Measurements from ENCODE around the gene SP2. TPM values are rescaled to one million over a fixed set of nuclear protein-coding genes. Genes with fewer than 3 reads are reported as not detected.
A peak's percentile ranks its signal among the peaks of the same experiment; 100 is the strongest.

The SP2 gene
- total and polyA plus RNA-seq, 2 of the 8 experiments (the other 6 are each of a cell fraction or from before 2014, with no cell fraction given) = 5.6 to 13.8 TPM

DNA sequence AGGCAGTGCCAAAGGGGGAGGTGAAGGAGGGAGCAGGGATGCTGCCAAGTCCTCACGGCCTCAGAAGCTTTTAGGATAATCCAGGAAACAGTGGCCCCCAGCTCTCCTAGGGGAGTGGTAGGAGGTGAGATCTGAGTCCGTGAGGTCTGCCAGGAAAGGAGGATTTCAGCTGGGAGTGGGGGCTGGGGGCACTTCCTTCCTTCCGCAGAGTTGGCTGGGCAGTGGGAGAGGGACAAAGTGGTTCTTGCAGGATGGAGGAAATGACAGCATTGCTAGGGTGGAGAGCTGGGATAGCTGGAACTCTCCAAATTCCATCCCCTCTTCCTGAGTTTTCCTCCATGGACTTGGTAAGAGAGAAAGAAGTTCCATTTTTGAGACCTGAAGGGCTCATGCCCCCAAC lies 40.3 kb upstream of the SP2 start:
- Histone ChIP-seq H4K5ac (ENCODE audit: insufficient read length, low read depth, low read length) (no peak overlapping the region), H3K9ac (replicated peaks in 1 of 4; ENCODE audit: extremely low read depth in 1 of 4, low read depth in 3 of 4, low read length in 3 of 4) (no peak overlapping the region), H3K4ac (replicated peaks; ENCODE audit: insufficient read length, low read depth, low read length) (no peak overlapping the region), H3K79me2 (ENCODE audit: control insufficient read depth in 1 of 2, insufficient read depth in 2 of 2, low read length in 2 of 2) (no peaks in the 10 kb centered on the region), H3K18ac (ENCODE audit: extremely low read depth, low read length) (no peak overlapping the region), H3K27me3 (replicated peaks in 1 of 4; ENCODE audit: control insufficient read depth in 3 of 4, extremely low read depth in 1 of 4, insufficient read depth in 3 of 4, low read length in 3 of 4) (peaks cover 18 to 50% (median 48%) of the 10 kb centered on the region in 4 experiments), H3K14ac (ENCODE audit: insufficient read length) (no peak overlapping the region), H3K79me1 (ENCODE audit: low read depth, low read length) (no peaks in the 10 kb centered on the region), H3K4me1 (replicated peaks in 1 of 4; ENCODE audit: control insufficient read depth in 3 of 4, insufficient read depth in 4 of 4, low read length in 3 of 4) (peaks cover 4 to 9% (median 7%) of the 10 kb centered on the region in 4 experiments; a peak in 5 of 7 replicates), H2BK15ac (ENCODE audit: low read length) (no peak overlapping the region), H2BK5ac (ENCODE audit: low read depth, low read length) (no peak overlapping the region), H4K20me1 (replicated peaks in 1 of 2; ENCODE audit: control insufficient read depth in 1 of 2, insufficient read depth in 2 of 2, low read length in 2 of 2) (no peaks in the 10 kb centered on the region), H3K4me2 (ENCODE audit: insufficient read depth in 1 of 2, low read depth in 2 of 2, low read length in 2 of 2) (no peak overlapping the region), H2BK120ac (replicated peaks; ENCODE audit: low read depth, low read length) (no peak overlapping the region), H2BK20ac (ENCODE audit: low read length) (no peak overlapping the region), H4K91ac (replicated peaks; ENCODE audit: insufficient read length, low read length) (no peak overlapping the region), H3K56ac (replicated peaks; ENCODE audit: insufficient read length, low read depth, low read length) (no peak overlapping the region), H2AFZ (ENCODE audit: low read length) (no peak overlapping the region), H3K27ac (ENCODE audit: low read depth, low read length) (no peak overlapping the region), H3K23ac (ENCODE audit: insufficient read length) (no peak overlapping the region), H4K8ac (ENCODE audit: extremely low read depth, insufficient read depth, low read length) (0 out of 2 replicates have a peak overlapping the region, but pooled peaks have one; percentile 5), H3K36me3 (ENCODE audit: control insufficient read depth in 2 of 4, insufficient read depth in 4 of 4, low read length in 3 of 4) (no peaks in the 10 kb centered on the region), H3K4me3 (ENCODE audit: extremely low read depth in 1 of 4, insufficient read depth in 2 of 4, low read depth in 3 of 4, low read length in 4 of 4) (no peak overlapping the region), H3K23me2 (ENCODE audit: low read depth, low read length) (peaks cover 11% of the 10 kb centered on the region), H3K9me3 (ENCODE audit: insufficient read depth in 2 of 2, low read depth in 1 of 2, low read length in 1 of 2) (no peaks in the 10 kb centered on the region), H2BK12ac (ENCODE audit: low read depth, low read length) (peak overlapping the region; percentile 20; the same call in 1 of the 2 replicates), H2AK5ac (ENCODE audit: low read depth, low read length) (no peak overlapping the region)
- ChIA-PET CTCF (ENCODE audit: partially characterized antibody) (interaction anchor here (1.6 to 33.0 kb wide), 6 partner anchors 9 to 171 kb away, joined by 3 to 1206 read pairs (median 133); partner anchors contain the start of genes SCRN2, SP2 and SP6), POLR2A (ENCODE audit: partially characterized antibody) (interaction anchor here (1.1 to 2.3 kb wide), 6 partner anchors 9 to 144 kb away, joined by 3 to 7 read pairs (median 4); partner anchors contain the start of gene SP2)
- no peak for FAIRE-seq
- WGBS, 2 experiments (ENCODE audit: extremely low coverage in 1 of 2, insufficient coverage in 1 of 2, insufficient read length in 1 of 2, insufficient replicate concordance in 2 of 2, low coverage in 1 of 2, low lambda C conversion rate in 2 of 2, missing lambda C conversion rate in 1 of 2) = 65% methylated on average over 3 of the region's 3 CpGs; no CpG with 5 or more reads in 1 of the 2 experiments
- no peak for DNase-seq (ENCODE audit: low read depth in 1 of 2, low spot score in 2 of 2)
- TF ChIP-seq TEAD4 (IDR thresholded peaks at IDR 0.05; ENCODE audit: low read depth, low read length) (no peak), CREB1 (IDR thresholded peaks at IDR 0.05) (no peak), MAFK (IDR thresholded peaks at IDR 0.05; ENCODE audit: low read depth, low read length) (no peak), SP4 (IDR thresholded peaks at IDR 0.05; ENCODE audit: low read length) (no peak), SP1 (IDR thresholded peaks at IDR 0.05; ENCODE audit: low read depth, low read length) (no peak), PHF8 (conservative IDR thresholded peaks at IDR 0.05; ENCODE audit: low read depth, low read length) (no peak), EZH2 (IDR thresholded peaks at IDR 0.05; ENCODE audit: low read depth, low read length, severe bottlenecking) (no peak), SUZ12 (IDR thresholded peaks at IDR 0.05; ENCODE audit: low read length) (no peak), BACH1 (IDR thresholded peaks at IDR 0.05; ENCODE audit: low read length) (no peak), CHD2 (IDR thresholded peaks at IDR 0.05; ENCODE audit: low read length) (no peak), SIRT6 (IDR thresholded peaks at IDR 0.05; ENCODE audit: low read length) (no peak), CBX8 (IDR thresholded peaks at IDR 0.05; ENCODE audit: borderline replicate concordance, low read depth, low read length) (no peak), HDAC6 (IDR thresholded peaks at IDR 0.05; ENCODE audit: low read depth, low read length) (no peak)
- TF ChIP-seq, protein P1, sequence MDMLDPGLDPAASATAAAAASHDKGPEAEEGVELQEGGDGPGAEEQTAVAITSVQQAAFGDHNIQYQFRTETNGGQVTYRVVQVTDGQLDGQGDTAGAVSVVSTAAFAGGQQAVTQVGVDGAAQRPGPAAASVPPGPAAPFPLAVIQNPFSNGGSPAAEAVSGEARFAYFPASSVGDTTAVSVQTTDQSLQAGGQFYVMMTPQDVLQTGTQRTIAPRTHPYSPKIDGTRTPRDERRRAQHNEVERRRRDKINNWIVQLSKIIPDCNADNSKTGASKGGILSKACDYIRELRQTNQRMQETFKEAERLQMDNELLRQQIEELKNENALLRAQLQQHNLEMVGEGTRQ (IDR thresholded peaks at IDR 0.05; ENCODE audit: low read length) = no peak
